PFSK-1 (cell line): ENCODE data around the gene NECTIN1.

Experiments
- FOXP2 ChIP-seq: optimal IDR thresholded peaks from 2 replicates; pipeline ENCODE3; 2011; ENCODE audit warnings: borderline replicate concordance, control low read depth, inconsistent platforms; ENCODE audit not compliant: insufficient read depth; ENCODE audit errors: extremely low read length, extremely low read depth
- POLR2AphosphoS5 ChIP-seq: IDR thresholded peaks from 2 replicates; pipeline ENCODE4 v1.6.1; 2012; ENCODE audit warnings: low read depth, mild to moderate bottlenecking, control low read depth, low read length, moderate library complexity
- REST ChIP-seq, 2 experiments: IDR thresholded peaks; 2 replicates each; pipeline versions ENCODE4 v1.6.1 to v1.8.0; 2011 to 2012; ENCODE audit warnings: low read depth in 2 of 2, low read length in 2 of 2, control low read depth in 1 of 2, inconsistent platforms in 1 of 2, mild to moderate bottlenecking in 1 of 2, moderate library complexity in 1 of 2; ENCODE audit not compliant: insufficient read depth in 1 of 2
- SIN3A ChIP-seq: IDR thresholded peaks from 2 replicates; pipeline ENCODE4 v1.6.1; 2012; ENCODE audit warnings: mild to moderate bottlenecking, low read length, moderate library complexity, borderline replicate concordance; ENCODE audit not compliant: insufficient read depth
- TAF1 ChIP-seq: IDR thresholded peaks from 2 replicates; pipeline ENCODE4 v1.6.1; 2012; ENCODE audit warnings: low read length, control low read depth, borderline replicate concordance; ENCODE audit not compliant: insufficient read depth

Gene NECTIN1

GRCh38 chr11:119599864-119600541 is 129.0 kb downstream of the NECTIN1 start:
- TF ChIP-seq POLR2AphosphoS5, result no peak
- no peak for TF ChIP-seq SIN3A
- TF ChIP-seq TAF1, result no peak
- TF ChIP-seq FOXP2, result no peak
- no peak for TF ChIP-seq REST (IDR thresholded peaks at IDR 0.05; ENCODE audit: insufficient read depth in 1 of 2, low read depth in 2 of 2, low read length in 2 of 2)

GRCh38 chr11:119594639-119595249 is 134.3 kb downstream of the NECTIN1 start:
- no peak for TF ChIP-seq REST (IDR thresholded peaks at IDR 0.05; ENCODE audit: insufficient read depth in 1 of 2, low read depth in 2 of 2, low read length in 2 of 2)
- no peak for TF ChIP-seq FOXP2
- no peak for TF ChIP-seq TAF1

GRCh38 chr11:119593346-119593745 is 135.7 kb downstream of the NECTIN1 start:
- TF ChIP-seq POLR2AphosphoS5, result no peak

GRCh38 chr11:119592642-119593041 is 136.4 kb downstream of the NECTIN1 start:
- TF ChIP-seq TAF1, result no peak
- no peak for TF ChIP-seq REST (IDR thresholded peaks at IDR 0.05; ENCODE audit: insufficient read depth in 1 of 2, low read depth in 2 of 2, low read length in 2 of 2)
- no peak for TF ChIP-seq POLR2AphosphoS5

GRCh38 chr11:119591836-119592310 is 137.1 kb downstream of the NECTIN1 start:
- no peak for TF ChIP-seq TAF1
- no peak for TF ChIP-seq POLR2AphosphoS5
- TF ChIP-seq REST (IDR thresholded peaks at IDR 0.05; ENCODE audit: insufficient read depth in 1 of 2, low read depth in 2 of 2, low read length in 2 of 2), result no peak
- no peak for TF ChIP-seq SIN3A
